SK-N-DZ (cell line): ENCODE measurements around the gene RPGRIP1. TPM values are rescaled to one million over a fixed set of nuclear protein-coding genes. Genes with fewer than 3 reads are reported as not detected.
"Not testable (repeated sequence)": the region's sequence is repeated elsewhere in the genome, so short reads cannot be mapped to it uniquely, and the experiment has no call there.

Experiments used
- DNase-seq: peaks from one replicate; pipeline ENCODE4 v3.0.0-alpha.2; 2015; ENCODE audit warnings: low spot score
- polyA plus RNA-seq, 2 experiments: library from polyadenylated mRNA; depleted of rRNA; stranded (reverse); fragments of >200 nt; gene quantifications; 2 replicates each; pipeline ENCODE4 v1.2.3, GENCODE V29; 2014

RPGRIP1 gene
- polyA plus RNA-seq (2014; cell fraction: cytosol; rRNA removed), result 0.03 TPM in 1 of 2 replicates, not detected in the other
- polyA plus RNA-seq (2014; cell fraction: nucleus; rRNA removed), result 0.16 TPM in 1 of 2 replicates, not detected in the other

- no peak for DNase-seq
These were observed at the start of gene RPGRIP1 for GRCh38 chr14:21279783-21280182. TSS of gene RPGRIP1 (plus strand) at chr14:21280083. CDS start at chr14:21287977, 7,894 bp downstream.

GRCh38 chr14:21231020-21231652, 48.7 kb upstream of the RPGRIP1 start:
- no peak for DNase-seq

GRCh38 chr14:21233457-21234076, 46.3 kb upstream of the RPGRIP1 start:
- no peak for DNase-seq

- DNase-seq, result no peak
These were observed 45.8 kb upstream of the RPGRIP1 start for GRCh38 chr14:21234112-21234511.

- no peak for DNase-seq
These were observed 42.7 kb upstream of the RPGRIP1 start for GRCh38 chr14:21236948-21237797.

GRCh38 chr14:21238823-21239518, 40.9 kb upstream of the RPGRIP1 start:
- DNase-seq, result no peak

GRCh38 chr14:21240417-21240816, 39.5 kb upstream of the RPGRIP1 start:
- no peak for DNase-seq

- no peak for DNase-seq
These were observed 38.6 kb upstream of the RPGRIP1 start for GRCh38 chr14:21241218-21241819.

GRCh38 chr14:21244544-21244943, 35.3 kb upstream of the RPGRIP1 start:
- no peak for DNase-seq

GRCh38 chr14:21245813-21246212, 34.1 kb upstream of the RPGRIP1 start:
- DNase-seq, result no peak

- no peak for DNase-seq
These were observed 31.5 kb upstream of the RPGRIP1 start for GRCh38 chr14:21248338-21248737.

GRCh38 chr14:21248739-21249411, 31.0 kb upstream of the RPGRIP1 start:
- DNase-seq, result no peak

- no peak for DNase-seq
These were observed 28.7 kb upstream of the RPGRIP1 start for GRCh38 chr14:21251215-21251614.

GRCh38 chr14:21252149-21252548, 27.7 kb upstream of the RPGRIP1 start:
- DNase-seq, result no peak

- DNase-seq, result no peak
These were observed 24.3 kb upstream of the RPGRIP1 start for GRCh38 chr14:21255385-21256101.

GRCh38 chr14:21256102-21256447, 23.8 kb upstream of the RPGRIP1 start:
- not testable (repeated sequence) for DNase-seq

GRCh38 chr14:21256539-21257393, 23.1 kb upstream of the RPGRIP1 start:
- DNase-seq, result no peak

- no peak for DNase-seq
These were observed 22.4 kb upstream of the RPGRIP1 start for GRCh38 chr14:21257394-21257909.
